Thoracic aorta (tissue), 2 donors: ENCODE measurements around the gene GPR34. TPM values are rescaled to one million over a fixed set of nuclear protein-coding genes. Genes with fewer than 3 reads are reported as not detected.

ENCODE experiments used
- ATAC-seq: fragments of 150-250 bp; one replicate; pipeline ENCODE4 v1.8.0; 2017; ENCODE audit warnings: low read depth; ENCODE audit not compliant: insufficient number of reproducible peaks, low FRiP score
- DNase-seq: peaks from one replicate; pipeline ENCODE4 v3.0.0-alpha.2; 2020; ENCODE audit warnings: low spot score
- H3K27ac ChIP-seq, 2 donors: fragments of 200-600 bp; sonication (generic); 1 replicate in 1 of 2; 2 replicates in 1 of 2; pipeline ENCODE4 v1.5.1; 2016; ENCODE audit warnings: mild to moderate bottlenecking in 2 of 2, moderate library complexity in 2 of 2
- H3K27me3 ChIP-seq: fragments of 200-600 bp; sonication (generic); replicated peaks from 2 replicates; pipeline ENCODE4 v1.6.0; 2016; ENCODE audit warnings: mild to moderate bottlenecking; ENCODE audit not compliant: insufficient read depth
- H3K36me3 ChIP-seq: fragments of 200-600 bp; sonication (generic); one replicate; pipeline ENCODE4 v1.5.1; 2016
- H3K4me1 ChIP-seq, 2 donors: fragments of 200-600 bp; sonication (generic); 1 replicate in 1 of 2; 2 replicates in 1 of 2; pipeline versions ENCODE4 v1.5.1 to v1.6.0; 2016; ENCODE audit warnings: low read depth in 2 of 2, mild to moderate bottlenecking in 1 of 2; ENCODE audit not compliant: control insufficient read depth in 1 of 2
- H3K4me3 ChIP-seq: fragments of 200-600 bp; sonication (generic); 2 replicates; pipeline ENCODE4 v1.5.1; 2016; ENCODE audit warnings: mild to moderate bottlenecking
- H3K9me3 ChIP-seq: fragments of 200-600 bp; sonication (generic); 2 replicates; pipeline ENCODE4 v1.5.1; 2016
- CTCF ChIP-seq: fragments of 200-600 bp; sonication (generic); IDR thresholded peaks from one replicate; pipeline ENCODE4 v1.5.1; 2019; ENCODE audit warnings: antibody characterized with exemption
- total RNA-seq, 2 donors: library from RNA; depleted of rRNA; stranded (reverse); fragments of >200 nt; gene quantifications; one replicate each; pipeline versions ENCODE4 v1.1.0 to v1.2.3, GENCODE V29; 2016

The GPR34 gene
- total RNA-seq, 2 donors from 2014 or later = 28.0 to 38.6 TPM

DNA sequence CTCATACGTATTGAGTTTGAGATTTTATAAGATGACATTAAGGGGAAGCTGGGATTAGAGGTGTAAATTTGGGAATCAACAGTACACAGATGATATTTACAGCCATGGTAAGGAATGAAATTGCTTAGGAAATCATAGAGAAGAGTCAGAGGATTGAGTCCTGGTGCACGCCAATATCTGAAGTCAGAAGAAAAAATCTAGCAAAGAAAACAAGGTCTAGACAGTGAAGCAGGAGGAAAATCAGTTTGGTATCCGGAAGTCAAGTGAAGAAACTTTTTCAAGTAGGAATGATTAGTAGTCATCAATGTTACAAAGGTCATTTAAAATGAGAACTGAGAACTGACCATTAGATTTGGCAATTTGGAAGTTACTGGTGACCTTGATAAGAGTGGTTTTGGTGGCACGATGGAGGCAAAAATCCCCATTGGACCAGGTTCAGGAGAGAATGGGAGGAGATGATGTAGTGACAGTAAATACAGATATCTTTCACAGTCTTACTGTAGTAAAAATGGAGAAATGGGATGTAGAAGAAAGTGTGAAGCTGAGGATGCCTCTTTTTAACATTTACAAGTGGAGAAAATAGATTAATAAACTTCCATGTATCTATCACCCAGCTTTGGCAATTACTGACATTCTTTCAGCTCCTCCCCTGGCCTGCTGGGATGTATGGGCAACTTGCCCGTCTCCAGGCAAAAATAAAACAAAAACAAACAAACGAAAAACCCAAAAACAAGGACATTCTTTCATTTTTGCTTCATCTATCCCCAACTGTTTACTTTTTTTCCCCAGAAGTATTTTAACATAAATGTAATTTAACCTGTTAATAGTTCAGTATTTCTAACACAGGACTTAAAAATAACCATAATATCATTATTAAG, 11.4 kb upstream of the GPR34 start:
- no peak for DNase-seq
- Histone ChIP-seq H3K9me3 (no peaks in the 10 kb centered on the region), H3K27me3 (no peaks in the 10 kb centered on the region), H3K27ac (peak overlapping the region in 1 of 2 donors; percentile 7), H3K4me1 (peaks cover 0 to 12% of the 10 kb centered on the region in 2 donors), H3K36me3 (no peaks in the 10 kb centered on the region), H3K4me3 (no peak overlapping the region)
- TF ChIP-seq CTCF = no peak
- no peak for ATAC-seq

DNA sequence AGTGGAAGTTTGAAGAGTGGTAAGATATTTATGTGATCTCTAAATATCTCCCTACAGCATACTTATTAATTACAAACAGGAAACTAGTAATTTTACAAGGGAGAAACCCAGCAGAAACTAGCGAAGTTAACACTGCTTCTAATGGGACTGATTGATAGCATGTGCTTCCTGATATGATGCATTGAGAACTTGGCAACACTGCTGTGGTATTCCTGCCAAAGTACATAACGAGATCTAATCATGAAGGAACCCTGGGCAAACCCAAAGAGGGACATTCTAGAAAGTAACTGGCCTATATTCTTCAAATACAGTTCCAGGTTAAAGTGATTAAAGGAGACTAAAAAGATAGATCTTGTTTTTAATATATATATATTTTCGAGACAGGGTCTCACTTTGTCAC, 4.6 kb upstream of the GPR34 start:
- no peak for ATAC-seq

GRCh38 chrX:41684940-41685339, 3.8 kb upstream of the GPR34 start:
- ATAC-seq (no peak), DNase-seq (no peak)
- H3K4me1 ChIP-seq = peaks cover 0 to 14% of the 10 kb centered on the region in 2 donors
- no peak overlapping the region for H3K4me3 ChIP-seq
- H3K27me3 ChIP-seq = no peaks in the 10 kb centered on the region
- no peak overlapping the region for H3K27ac ChIP-seq
- no peak for TF ChIP-seq CTCF
- H3K36me3 ChIP-seq = no peaks in the 10 kb centered on the region
- no peaks in the 10 kb centered on the region for H3K9me3 ChIP-seq

More for the DNA sequence above, 4.6 kb upstream of the GPR34 start:
- no peak for TF ChIP-seq CTCF
- Histone ChIP-seq H3K27me3 (no peaks in the 10 kb centered on the region), H3K27ac (no peak overlapping the region), H3K36me3 (no peaks in the 10 kb centered on the region), H3K4me3 (no peak overlapping the region), H3K4me1 (peaks cover 0 to 11% of the 10 kb centered on the region in 2 donors), H3K9me3 (no peaks in the 10 kb centered on the region)
- DNase-seq = peak; percentile 3

DNA sequence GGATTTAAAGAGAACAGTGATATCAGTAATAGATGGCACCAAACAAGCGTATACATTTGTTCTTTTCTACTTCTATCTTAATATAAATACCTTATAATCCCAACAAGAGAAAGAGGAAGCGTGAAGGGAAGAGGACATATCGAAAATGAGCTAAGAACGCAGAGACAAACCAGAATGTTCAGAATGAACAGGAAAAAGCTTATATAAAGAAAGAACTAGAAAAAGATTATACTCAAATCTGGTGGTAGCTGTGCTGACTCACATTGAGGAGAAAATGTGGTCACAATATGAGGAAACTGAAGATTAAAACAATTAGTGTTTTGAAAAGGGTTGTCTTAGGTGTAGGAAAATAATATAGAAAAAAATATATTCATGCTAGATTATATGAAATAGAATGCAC, 2.0 kb upstream of the GPR34 start:
- Histone ChIP-seq H3K27me3 (no peaks in the 10 kb centered on the region), H3K4me3 (no peak overlapping the region), H3K4me1 (peaks cover 0 to 25% of the 10 kb centered on the region in 2 donors), H3K36me3 (no peaks in the 10 kb centered on the region), H3K9me3 (no peaks in the 10 kb centered on the region), H3K27ac (no peak overlapping the region)
- no peak for DNase-seq
- no peak for TF ChIP-seq CTCF
- ATAC-seq = no peak

- peaks cover 0 to 32% of the 10 kb centered on the region in 2 donors for H3K4me1 ChIP-seq
- no peak overlapping the region for H3K27ac ChIP-seq
- no peak for ATAC-seq
- no peaks in the 10 kb centered on the region for H3K36me3 ChIP-seq
- no peak overlapping the region for H3K4me3 ChIP-seq
- H3K27me3 ChIP-seq = no peaks in the 10 kb centered on the region
- H3K9me3 ChIP-seq = no peaks in the 10 kb centered on the region
- no peak for DNase-seq
- no peak for TF ChIP-seq CTCF
Observed at GRCh38 chrX:41688156-41688555, 617 bp upstream of the GPR34 start.
